ENCODE data around the gene GLT6D1.
"Not testable (repeated sequence)": the region's sequence is repeated elsewhere in the genome, so short reads cannot be mapped to it uniquely, and the experiment has no call there.

The GLT6D1 gene

GRCh38 chr9:135639196-135639595, at the start of gene GLT6D1:
Gene GLT6D1 (minus strand): TSS chr9:135639540. CDS start chr9:135639187, 353 bp downstream.
- DNase-seq (ENCODE audit: low read depth, low spot score), result no peak

GRCh38 chr9:135689011-135689410, 49.7 kb upstream of the GLT6D1 start:
- DNase-seq (ENCODE audit: low read depth, low spot score), result no peak

- no peak for DNase-seq (ENCODE audit: low read depth, low spot score)
Measured at GRCh38 chr9:135687216-135687615, 47.9 kb upstream of the GLT6D1 start.

GRCh38 chr9:135684691-135685090, 45.4 kb upstream of the GLT6D1 start:
- DNase-seq (ENCODE audit: low read depth, low spot score), result no peak

GRCh38 chr9:135683401-135684034, 44.2 kb upstream of the GLT6D1 start:
- no peak for DNase-seq (ENCODE audit: low read depth, low spot score)

- DNase-seq (ENCODE audit: low read depth, low spot score), result no peak
Measured at GRCh38 chr9:135681161-135681560, 41.8 kb upstream of the GLT6D1 start.

- DNase-seq (ENCODE audit: low read depth, low spot score), result no peak
Measured at GRCh38 chr9:135680056-135680455, 40.7 kb upstream of the GLT6D1 start.

GRCh38 chr9:135678236-135679017, 39.1 kb upstream of the GLT6D1 start:
- no peak for DNase-seq (ENCODE audit: low read depth, low spot score)

GRCh38 chr9:135677641-135678168, 38.4 kb upstream of the GLT6D1 start:
- DNase-seq (ENCODE audit: low read depth, low spot score), result no peak

GRCh38 chr9:135676891-135677290, 37.6 kb upstream of the GLT6D1 start:
- no peak for DNase-seq (ENCODE audit: low read depth, low spot score)

- no peak for DNase-seq (ENCODE audit: low read depth, low spot score)
Measured at GRCh38 chr9:135674977-135675376, 35.6 kb upstream of the GLT6D1 start.

- DNase-seq (ENCODE audit: low read depth, low spot score), result no peak
Measured at GRCh38 chr9:135673941-135674340, 34.6 kb upstream of the GLT6D1 start.

- not testable (repeated sequence) for DNase-seq (ENCODE audit: low read depth, low spot score)
Measured at GRCh38 chr9:135672786-135673185, 33.4 kb upstream of the GLT6D1 start.

GRCh38 chr9:135671591-135672041, 32.3 kb upstream of the GLT6D1 start:
- DNase-seq (ENCODE audit: low read depth, low spot score), result no peak

GRCh38 chr9:135670721-135671590, 31.6 kb upstream of the GLT6D1 start:
- DNase-seq (ENCODE audit: low read depth, low spot score), result no peak

GRCh38 chr9:135669616-135670285, 30.4 kb upstream of the GLT6D1 start:
- no peak for DNase-seq (ENCODE audit: low read depth, low spot score)

- not testable (repeated sequence) for DNase-seq (ENCODE audit: low read depth, low spot score)
Measured at GRCh38 chr9:135669018-135669417, 29.7 kb upstream of the GLT6D1 start.

- DNase-seq (ENCODE audit: low read depth, low spot score), result no peak
Measured at GRCh38 chr9:135667463-135668001, 28.2 kb upstream of the GLT6D1 start.

- no peak for DNase-seq (ENCODE audit: low read depth, low spot score)
Measured at GRCh38 chr9:135666534-135667462, 27.5 kb upstream of the GLT6D1 start.

GRCh38 chr9:135665795-135666189, 26.5 kb upstream of the GLT6D1 start:
- DNase-seq (ENCODE audit: low read depth, low spot score), result no peak

Measured in astrocyte of the hippocampus (primary cell).